Transverse colon (tissue), 4 donors: ENCODE data around the gene EYA3.

Source experiments
- POLR2AphosphoS5 ChIP-seq, 3 donors: sonication (generic); formaldehyde crosslinking; IDR thresholded peaks; one replicate each; pipeline ENCODE4 v1.6.1; 2016; ENCODE audit warnings: antibody characterized with exemption in 3 of 3
- TF ChIP-seq, protein P1 (sequence below), 5 experiments: fragments of 200-600 bp in 3 of 5; fragments of 450-650 bp in 2 of 5; sonication (generic) in 3 of 5; IDR thresholded peaks; 1 replicate in 2 of 5; 2 replicates in 3 of 5; pipeline ENCODE4 v1.5.1; 2016 to 2017; ENCODE audit warnings: antibody characterized with exemption in 5 of 5, inconsistent platforms in 3 of 5, mild to moderate bottlenecking in 2 of 5, moderate library complexity in 1 of 5

- TF ChIP-seq, protein P1, sequence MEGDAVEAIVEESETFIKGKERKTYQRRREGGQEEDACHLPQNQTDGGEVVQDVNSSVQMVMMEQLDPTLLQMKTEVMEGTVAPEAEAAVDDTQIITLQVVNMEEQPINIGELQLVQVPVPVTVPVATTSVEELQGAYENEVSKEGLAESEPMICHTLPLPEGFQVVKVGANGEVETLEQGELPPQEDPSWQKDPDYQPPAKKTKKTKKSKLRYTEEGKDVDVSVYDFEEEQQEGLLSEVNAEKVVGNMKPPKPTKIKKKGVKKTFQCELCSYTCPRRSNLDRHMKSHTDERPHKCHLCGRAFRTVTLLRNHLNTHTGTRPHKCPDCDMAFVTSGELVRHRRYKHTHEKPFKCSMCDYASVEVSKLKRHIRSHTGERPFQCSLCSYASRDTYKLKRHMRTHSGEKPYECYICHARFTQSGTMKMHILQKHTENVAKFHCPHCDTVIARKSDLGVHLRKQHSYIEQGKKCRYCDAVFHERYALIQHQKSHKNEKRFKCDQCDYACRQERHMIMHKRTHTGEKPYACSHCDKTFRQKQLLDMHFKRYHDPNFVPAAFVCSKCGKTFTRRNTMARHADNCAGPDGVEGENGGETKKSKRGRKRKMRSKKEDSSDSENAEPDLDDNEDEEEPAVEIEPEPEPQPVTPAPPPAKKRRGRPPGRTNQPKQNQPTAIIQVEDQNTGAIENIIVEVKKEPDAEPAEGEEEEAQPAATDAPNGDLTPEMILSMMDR (IDR thresholded peaks at IDR 0.05): no peak
- no peak for TF ChIP-seq POLR2AphosphoS5 (IDR thresholded peaks at IDR 0.05)
Measured at GRCh38 chr1:28056129-28056925, 32.1 kb downstream of the EYA3 start.
